ENCODE measurements around the gene ANTXRL.
"Not testable (repeated sequence)": the region's sequence is repeated elsewhere in the genome, so short reads cannot be mapped to it uniquely, and the experiment has no call there.

ANTXRL gene

GRCh38 chr10:46267132-46267985, 19.4 kb upstream of the ANTXRL start:
- Histone ChIP-seq H3K27ac (replicated peaks) (no peak overlapping the region), H3K4me3 (replicated peaks; ENCODE audit: insufficient read depth, low read length) (no peak overlapping the region), H3K27me3 (ENCODE audit: insufficient read depth, poor library complexity, severe bottlenecking) (no peaks in the 10 kb centered on the region)
- TF ChIP-seq REST (IDR thresholded peaks at IDR 0.05; ENCODE audit: insufficient replicate concordance, low read depth) (no peak), GABPA (IDR thresholded peaks at IDR 0.05; ENCODE audit: low read depth) (no peak), POLR2AphosphoS5 (IDR thresholded peaks at IDR 0.05; ENCODE audit: low read depth) (no peak), CTCF (IDR thresholded peaks at IDR 0.05; ENCODE audit: insufficient read depth, low read length) (no peak), SPI1 (IDR thresholded peaks at IDR 0.05; ENCODE audit: borderline replicate concordance, low read depth) (no peak)
- DNase-seq (ENCODE audit: low read depth in 1 of 2, low spot score in 1 of 2): no peak

- no peak for TF ChIP-seq POLR2AphosphoS5 (IDR thresholded peaks at IDR 0.05; ENCODE audit: low read depth)
- TF ChIP-seq CTCF (IDR thresholded peaks at IDR 0.05; ENCODE audit: insufficient read depth, low read length): no peak
- no peak for TF ChIP-seq SPI1 (IDR thresholded peaks at IDR 0.05; ENCODE audit: borderline replicate concordance, low read depth)
- TF ChIP-seq REST (IDR thresholded peaks at IDR 0.05; ENCODE audit: insufficient replicate concordance, low read depth): no peak
- no peak for TF ChIP-seq GABPA (IDR thresholded peaks at IDR 0.05; ENCODE audit: low read depth)
- no peak overlapping the region for H3K27ac ChIP-seq (replicated peaks)
- no peak for DNase-seq (ENCODE audit: low read depth in 1 of 2, low spot score in 1 of 2)
- H3K27me3 ChIP-seq (ENCODE audit: insufficient read depth, poor library complexity, severe bottlenecking): no peaks in the 10 kb centered on the region
- no peak overlapping the region for H3K4me3 ChIP-seq (replicated peaks; ENCODE audit: insufficient read depth, low read length)
Observed at GRCh38 chr10:46268076-46268881, 18.5 kb upstream of the ANTXRL start.

- not testable (repeated sequence) for H3K27ac ChIP-seq (replicated peaks); H3K4me3 ChIP-seq (replicated peaks; ENCODE audit: insufficient read depth, low read length); H3K27me3 ChIP-seq (ENCODE audit: insufficient read depth, poor library complexity, severe bottlenecking)
- DNase-seq (ENCODE audit: low read depth in 1 of 2, low spot score in 1 of 2): peak in 1 of 2 experiments; percentile 25
- TF ChIP-seq SPI1 (IDR thresholded peaks at IDR 0.05; ENCODE audit: borderline replicate concordance, low read depth): peak; percentile 46; the same call in 1 of the 2 replicates
Observed at GRCh38 chr10:46269554-46270053, 17.2 kb upstream of the ANTXRL start.

Measured in HL-60 (cell line).